SK-N-SH (cell line): Measurements from ENCODE around the gene PLXNA4. TPM values are rescaled to one million over a fixed set of nuclear protein-coding genes. Genes with fewer than 3 reads are reported as not detected.

Source experiments
- CTCF ChIA-PET: fragments of 300-600, 350-600 bp; formaldehyde crosslinking; extraction: SDS; loops from one replicate; lab custom pipeline; 2021; lab: Yijun Ruan, JAX
- POLR2A ChIA-PET: fragments of 350-600 bp; sonication (Branson Sonifier 250); formaldehyde crosslinking; extraction: SDS; loops from one replicate; lab custom pipeline; 2020; ENCODE audit warnings: antibody characterized with exemption, inconsistent platforms; lab: Yijun Ruan, JAX
- DNase-seq: peaks from one replicate; pipeline ENCODE4 v3.0.0; 2012
- H2AFZ ChIP-seq: fragments of 200-600 bp; sonication (generic); 2 replicates; pipeline ENCODE4 v1.8.1; 2016; ENCODE audit warnings: antibody characterized with exemption, mild to moderate bottlenecking, low read depth
- H3F3A ChIP-seq: fragments of 200-600 bp; sonication (generic); replicated peaks from 2 replicates; pipeline ENCODE3; 2016; ENCODE audit warnings: antibody characterized with exemption, mild to moderate bottlenecking; ENCODE audit not compliant: insufficient read depth
- H3K27ac ChIP-seq, 2 experiments: fragments of 200-500 bp in 1 of 2; fragments of 200-600 bp in 1 of 2; sonication (Bioruptor generic) in 1 of 2; sonication (generic), shearing (Covaris generic) in 1 of 2; 2 replicates each; pipeline versions ENCODE4 v1.5.1 to v1.6.1; 2014 to 2016; ENCODE audit warnings: low read depth in 2 of 2, inconsistent platforms in 1 of 2, low read length in 1 of 2, mild to moderate bottlenecking in 1 of 2, mixed read lengths in 1 of 2
- H3K27me3 ChIP-seq: fragments of 200-600 bp; sonication (generic), shearing (Covaris generic); 2 replicates; pipeline ENCODE4 v1.6.1; 2016; ENCODE audit warnings: mixed run types; ENCODE audit not compliant: insufficient read depth
- H3K36me3 ChIP-seq, 2 experiments: fragments of 200-500 bp in 1 of 2; fragments of 200-600 bp in 1 of 2; sonication (Bioruptor generic) in 1 of 2; sonication (generic) in 1 of 2; replicated peaks in 1 of 2; 2 replicates each; pipeline versions ENCODE3 to v1.5.1; 2014 to 2016; ENCODE audit warnings: low read length in 1 of 2, mild to moderate bottlenecking in 1 of 2; ENCODE audit not compliant: insufficient read depth in 2 of 2, control insufficient read depth in 1 of 2
- H3K4me1 ChIP-seq, 2 experiments: fragments of 200-500 bp in 1 of 2; fragments of 200-600 bp in 1 of 2; sonication (Bioruptor generic) in 1 of 2; sonication (generic), shearing (Covaris generic) in 1 of 2; 2 replicates each; pipeline versions ENCODE4 v1.5.1 to v1.6.1; 2014 to 2016; ENCODE audit warnings: low read depth in 1 of 2, low read length in 1 of 2, mixed run types in 1 of 2; ENCODE audit not compliant: insufficient read depth in 2 of 2, control insufficient read depth in 1 of 2
- H3K4me2 ChIP-seq: fragments of 200-600 bp; sonication (generic), shearing (Covaris generic); 2 replicates; pipeline ENCODE4 v1.6.1; 2017; ENCODE audit warnings: mixed run types
- H3K4me3 ChIP-seq, 2 experiments: fragments of 200-500 bp in 1 of 2; fragments of 200-600 bp in 1 of 2; sonication (Bioruptor generic) in 1 of 2; sonication (generic), shearing (Covaris generic) in 1 of 2; 2 replicates each; pipeline versions ENCODE4 v1.5.1 to v1.8.1; 2014 to 2016; ENCODE audit warnings: low read depth in 2 of 2, inconsistent platforms in 1 of 2, low read length in 1 of 2, mild to moderate bottlenecking in 1 of 2, mixed read lengths in 1 of 2, moderate library complexity in 1 of 2
- H3K79me2 ChIP-seq: fragments of 200-600 bp; sonication (generic); 2 replicates; pipeline ENCODE4 v1.8.1; 2017; ENCODE audit warnings: mild to moderate bottlenecking; ENCODE audit not compliant: insufficient read depth
- H3K9ac ChIP-seq: fragments of 200-600 bp; sonication (generic); 2 replicates; pipeline ENCODE4 v1.6.1; 2017; ENCODE audit warnings: mixed run types
- H3K9me2 ChIP-seq: fragments of 200-600 bp; sonication (generic); 2 replicates; pipeline ENCODE4 v1.6.1; 2017; ENCODE audit warnings: mixed run types
- H3K9me3 ChIP-seq: fragments of 200-600 bp; sonication (generic); 2 replicates; pipeline ENCODE4 v1.6.1; 2017; ENCODE audit warnings: mixed run types, mild to moderate bottlenecking, moderate library complexity
- H4K20me1 ChIP-seq: fragments of 200-600 bp; sonication (generic); 2 replicates; pipeline ENCODE4 v1.6.1; 2017; ENCODE audit warnings: mild to moderate bottlenecking, mixed run types; ENCODE audit not compliant: insufficient read depth
- CHD2 ChIP-seq: fragments of 150-350 bp; IDR thresholded peaks from 2 replicates; pipeline ENCODE4 v1.6.1; 2018; ENCODE audit warnings: low read length; ENCODE audit not compliant: partially characterized antibody
- EP300 ChIP-seq, 2 experiments: IDR thresholded peaks; 2 replicates each; pipeline versions ENCODE4 v1.4.0 to v1.6.1; 2012; ENCODE audit warnings: borderline replicate concordance in 1 of 2, low read depth in 1 of 2, low read length in 1 of 2
- FOXM1 ChIP-seq: IDR thresholded peaks from 2 replicates; pipeline ENCODE4 v1.4.0; 2012; ENCODE audit warnings: low read depth, mild to moderate bottlenecking
- RAD21 ChIP-seq: IDR thresholded peaks from 2 replicates; pipeline ENCODE4 v1.6.1; 2012; ENCODE audit warnings: mild to moderate bottlenecking, low read length
- TAF1 ChIP-seq: IDR thresholded peaks from 2 replicates; pipeline ENCODE4 v1.6.1; 2012; ENCODE audit warnings: low read depth, mild to moderate bottlenecking, low read length, moderate library complexity, borderline replicate concordance
- TCF12 ChIP-seq: IDR thresholded peaks from 2 replicates; pipeline ENCODE4 v1.4.0; 2012
- YY1 ChIP-seq: IDR thresholded peaks from 2 replicates; pipeline ENCODE4 v1.4.0; 2012; ENCODE audit warnings: low read depth, mild to moderate bottlenecking
- WGBS: methylation state at CpG from one replicate; pipeline ENCODE4 v1.1.6; 2017; ENCODE audit warnings: low lambda C conversion rate; 5-methylcytosine and 5-hydroxymethylcytosine counted together
- polyA plus RNA-seq, 3 experiments: library from polyadenylated mRNA; depleted of rRNA; stranded (reverse); fragments of >200 nt; gene quantifications; 2 replicates each; pipeline ENCODE4 v1.2.3, GENCODE V29; 2012
- TF ChIP-seq, protein P1 (sequence below): IDR thresholded peaks from 2 replicates; pipeline ENCODE4 v1.4.0; 2012; ENCODE audit warnings: low read depth, borderline replicate concordance
- TF ChIP-seq, protein P2 (sequence below): IDR thresholded peaks from 2 replicates; pipeline ENCODE4 v1.4.0; 2012; ENCODE audit warnings: low read depth, borderline replicate concordance
- TF ChIP-seq, protein P3 (sequence below): IDR thresholded peaks from 2 replicates; pipeline ENCODE4; 2012

Gene PLXNA4
- polyA plus RNA-seq, 1 of the 3 experiments (the other 2 are of a cell fraction), result 2.4 TPM

DNA sequence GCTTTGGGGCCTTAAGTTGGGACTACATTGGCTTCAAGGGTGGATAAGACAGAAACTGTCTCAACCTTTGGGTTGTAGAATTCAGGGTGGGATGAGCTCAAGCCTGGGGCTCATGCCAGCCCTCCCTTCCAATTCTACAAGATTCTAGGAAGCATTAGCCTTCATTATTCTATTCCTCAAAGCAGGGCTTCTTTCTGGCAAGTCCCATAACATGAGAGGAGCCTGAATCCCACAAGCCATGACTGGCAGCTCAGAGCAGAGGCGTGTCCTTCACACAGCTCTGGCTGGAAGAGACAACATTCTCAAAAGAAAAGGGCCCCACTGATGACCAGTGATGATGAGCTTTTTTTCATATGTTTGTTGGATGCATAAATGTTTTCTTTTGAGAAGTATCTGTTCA lies 187.6 kb downstream of the PLXNA4 start (continued):
- TF ChIP-seq CHD2 (no peak), FOXM1 (no peak), TAF1 (no peak)
- TF ChIP-seq, protein P1, sequence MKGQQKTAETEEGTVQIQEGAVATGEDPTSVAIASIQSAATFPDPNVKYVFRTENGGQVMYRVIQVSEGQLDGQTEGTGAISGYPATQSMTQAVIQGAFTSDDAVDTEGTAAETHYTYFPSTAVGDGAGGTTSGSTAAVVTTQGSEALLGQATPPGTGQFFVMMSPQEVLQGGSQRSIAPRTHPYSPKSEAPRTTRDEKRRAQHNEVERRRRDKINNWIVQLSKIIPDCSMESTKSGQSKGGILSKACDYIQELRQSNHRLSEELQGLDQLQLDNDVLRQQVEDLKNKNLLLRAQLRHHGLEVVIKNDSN, result no peak

DNA sequence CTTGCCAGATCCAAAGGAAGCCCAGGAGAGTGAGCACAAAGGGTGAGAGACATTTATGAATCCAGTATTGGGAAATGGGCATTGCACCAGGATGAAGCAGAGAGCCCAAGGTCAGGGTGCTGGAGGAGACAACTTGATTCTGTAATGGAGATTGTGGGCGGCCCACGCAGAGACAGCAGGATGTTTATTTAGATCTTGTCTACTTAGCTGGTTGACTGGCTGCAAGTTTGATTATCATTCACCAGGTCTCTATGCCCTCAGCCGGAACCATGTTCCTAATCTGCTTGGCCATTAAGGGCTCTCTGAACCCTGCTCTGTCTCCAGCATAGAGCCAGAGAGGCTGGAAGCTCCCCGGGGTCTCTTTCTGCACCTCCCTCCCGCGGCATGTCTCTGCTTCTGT lies 188.7 kb downstream of the PLXNA4 start:
- peak; percentile 80 for DNase-seq
- Histone ChIP-seq H3K4me1 (peaks cover 0 to 53% of the 10 kb centered on the region in 2 experiments; a peak in 2 of 4 replicates), H4K20me1 (no peaks in the 10 kb centered on the region), H3F3A (no peaks in the 10 kb centered on the region), H3K36me3 (no peaks in the 10 kb centered on the region), H3K27ac (peak overlapping the region; percentile 5 to 86; a peak in 3 of 4 replicates), H3K4me3 (no peak overlapping the region), H2AFZ (no peak overlapping the region), H3K4me2 (no peak overlapping the region), H3K9ac (no peak overlapping the region), H3K79me2 (no peaks in the 10 kb centered on the region), H3K9me3 (no peaks in the 10 kb centered on the region), H3K27me3 (no peaks in the 10 kb centered on the region), H3K9me2 (no peaks in the 10 kb centered on the region)
- TF ChIP-seq TCF12 (peak; percentile 59), EP300 (IDR thresholded peaks at IDR 0.05; ENCODE audit: borderline replicate concordance in 1 of 2, low read depth in 1 of 2, low read length in 1 of 2) (peak; percentile 43 to 79; a peak in 3 of 4 replicates), RAD21 (peak; percentile 24; the same call in 1 of the 2 replicates), YY1 (no peak), FOXM1 (no peak)
- TF ChIP-seq, protein P2, sequence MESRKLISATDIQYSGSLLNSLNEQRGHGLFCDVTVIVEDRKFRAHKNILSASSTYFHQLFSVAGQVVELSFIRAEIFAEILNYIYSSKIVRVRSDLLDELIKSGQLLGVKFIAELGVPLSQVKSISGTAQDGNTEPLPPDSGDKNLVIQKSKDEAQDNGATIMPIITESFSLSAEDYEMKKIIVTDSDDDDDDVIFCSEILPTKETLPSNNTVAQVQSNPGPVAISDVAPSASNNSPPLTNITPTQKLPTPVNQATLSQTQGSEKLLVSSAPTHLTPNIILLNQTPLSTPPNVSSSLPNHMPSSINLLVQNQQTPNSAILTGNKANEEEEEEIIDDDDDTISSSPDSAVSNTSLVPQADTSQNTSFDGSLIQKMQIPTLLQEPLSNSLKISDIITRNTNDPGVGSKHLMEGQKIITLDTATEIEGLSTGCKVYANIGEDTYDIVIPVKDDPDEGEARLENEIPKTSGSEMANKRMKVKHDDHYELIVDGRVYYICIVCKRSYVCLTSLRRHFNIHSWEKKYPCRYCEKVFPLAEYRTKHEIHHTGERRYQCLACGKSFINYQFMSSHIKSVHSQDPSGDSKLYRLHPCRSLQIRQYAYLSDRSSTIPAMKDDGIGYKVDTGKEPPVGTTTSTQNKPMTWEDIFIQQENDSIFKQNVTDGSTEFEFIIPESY, result no peak
- TF ChIP-seq, protein P3, sequence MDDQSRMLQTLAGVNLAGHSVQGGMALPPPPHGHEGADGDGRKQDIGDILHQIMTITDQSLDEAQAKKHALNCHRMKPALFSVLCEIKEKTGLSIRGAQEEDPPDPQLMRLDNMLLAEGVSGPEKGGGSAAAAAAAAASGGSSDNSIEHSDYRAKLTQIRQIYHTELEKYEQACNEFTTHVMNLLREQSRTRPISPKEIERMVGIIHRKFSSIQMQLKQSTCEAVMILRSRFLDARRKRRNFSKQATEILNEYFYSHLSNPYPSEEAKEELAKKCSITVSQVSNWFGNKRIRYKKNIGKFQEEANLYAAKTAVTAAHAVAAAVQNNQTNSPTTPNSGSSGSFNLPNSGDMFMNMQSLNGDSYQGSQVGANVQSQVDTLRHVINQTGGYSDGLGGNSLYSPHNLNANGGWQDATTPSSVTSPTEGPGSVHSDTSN, result 0 out of 2 replicates have a peak, but pooled peaks have one; percentile 11
- CTCF ChIA-PET, result interaction anchor here (0.8 to 4.7 kb wide), 15 partner anchors 9 to 1754 kb away, joined by 3 to 34 read pairs (median 4); partner anchors contain the start of gene PLXNA4
- WGBS, result 39% methylated on average over 6 of the region's 6 CpGs
- POLR2A ChIA-PET, result interaction anchor here (0.9 to 2.4 kb wide), 2 partner anchors 13 to 22 kb away, joined by 3 to 7 read pairs; no protein-coding TSS in a partner anchor
